ENCODE measurements around the gene NTRK1. TPM values are rescaled to one million over a fixed set of nuclear protein-coding genes. Genes with fewer than 3 reads are reported as not detected.

Gene NTRK1
- total RNA-seq, 1 experiment from 2014 or later, result not detected

GRCh38 chr1:156893048-156893953, 32.6 kb downstream of the NTRK1 start, which contains the start of gene PEAR1:
TSS of gene PEAR1 (plus strand) at chr1:156893718. CDS start at chr1:156903927, 10,209 bp downstream.
- Histone ChIP-seq H4K20me1 (ENCODE audit: insufficient read depth) (no peaks in the 10 kb centered on the region), H3F3A (ENCODE audit: insufficient read depth, low read depth) (peaks cover 28% of the 10 kb centered on the region), H3K4me1 (replicated peaks; ENCODE audit: insufficient read depth) (peaks cover 32% of the 10 kb centered on the region), H3K27ac (no peak within 1 kb of the TSS), H3K9me2 (ENCODE audit: insufficient read depth) (no peaks in the 10 kb centered on the region), H3K27me3 (ENCODE audit: insufficient read depth, low read depth) (peaks cover 8% of the 10 kb centered on the region; the same call in 1 of the 2 replicates), H3K4me3 (peak within 1 kb of the TSS; percentile 24; the same call in 1 of the 2 replicates), H2AFZ (no peak within 1 kb of the TSS; the same call in 1 of the 2 replicates), H3K36me3 (ENCODE audit: low read depth) (no peaks in the 10 kb centered on the region), H3K79me2 (ENCODE audit: low read depth) (no peaks in the 10 kb centered on the region), H3K9me3 (ENCODE audit: insufficient read depth, low read depth) (no peaks in the 10 kb centered on the region), H3K4me2 (peak within 1 kb of the TSS; percentile 60)
- no TSS peak for BruUV-seq (replicated peaks)
- ChIA-PET CTCF (interaction anchor here (0.6 to 0.7 kb wide), 4 partner anchors 13 to 204 kb away, joined by 4 to 11 read pairs (median 8); partner anchors contain the start of gene LRRC71), POLR2A (ENCODE audit: unreplicated experiment) (interaction anchor here (0.6 kb wide), 1 partner anchor 38 kb away, joined by 6 read pairs; no protein-coding TSS in a partner anchor)
- intact Hi-C loops (cut with micrococcal nuclease; ENCODE audit: unreplicated experiment), result loop anchor here (5.0 to 10.0 kb wide), 2 partner anchors 182 to 264 kb away; no protein-coding TSS in a partner anchor
- TF ChIP-seq EZH2 (IDR thresholded peaks at IDR 0.05; ENCODE audit: low read depth) (no peak), CTCF (conservative IDR thresholded peaks at IDR 0.05) (no peak)
- no peak for DNase-seq

GRCh38 chr1:156894001-156894400, 33.3 kb downstream of the NTRK1 start:
- Histone ChIP-seq H3F3A (ENCODE audit: insufficient read depth, low read depth) (peaks cover 28% of the 10 kb centered on the region), H2AFZ (no peak overlapping the region), H3K36me3 (ENCODE audit: low read depth) (no peaks in the 10 kb centered on the region), H3K27me3 (ENCODE audit: insufficient read depth, low read depth) (peaks cover 8% of the 10 kb centered on the region; the same call in 1 of the 2 replicates), H3K4me3 (no peak overlapping the region), H3K9me3 (ENCODE audit: insufficient read depth, low read depth) (no peaks in the 10 kb centered on the region), H3K4me2 (no peak overlapping the region), H3K9me2 (ENCODE audit: insufficient read depth) (no peaks in the 10 kb centered on the region), H4K20me1 (ENCODE audit: insufficient read depth) (no peaks in the 10 kb centered on the region), H3K27ac (no peak overlapping the region), H3K4me1 (replicated peaks; ENCODE audit: insufficient read depth) (peaks cover 39% of the 10 kb centered on the region), H3K79me2 (ENCODE audit: low read depth) (no peaks in the 10 kb centered on the region)
- DNase-seq, result no peak
- intact Hi-C loops (cut with micrococcal nuclease; ENCODE audit: unreplicated experiment), result loop anchor here (5.0 to 10.0 kb wide), 2 partner anchors 181 to 263 kb away; no protein-coding TSS in a partner anchor
- BruUV-seq (replicated peaks), result no TSS peak
- TF ChIP-seq CTCF (conservative IDR thresholded peaks at IDR 0.05) (no peak), EZH2 (IDR thresholded peaks at IDR 0.05; ENCODE audit: low read depth) (no peak)
- CTCF ChIA-PET, result no interaction called here
- POLR2A ChIA-PET (ENCODE audit: unreplicated experiment), result no interaction called here

GRCh38 chr1:156894711-156895454, 34.2 kb downstream of the NTRK1 start:
- Histone ChIP-seq H3K4me2 (no peak overlapping the region), H3K4me3 (no peak overlapping the region), H3K27ac (no peak overlapping the region), H3K79me2 (ENCODE audit: low read depth) (no peaks in the 10 kb centered on the region), H3K9me3 (ENCODE audit: insufficient read depth, low read depth) (no peaks in the 10 kb centered on the region), H3F3A (ENCODE audit: insufficient read depth, low read depth) (peaks cover 28% of the 10 kb centered on the region), H3K36me3 (ENCODE audit: low read depth) (no peaks in the 10 kb centered on the region), H3K4me1 (replicated peaks; ENCODE audit: insufficient read depth) (peaks cover 39% of the 10 kb centered on the region), H4K20me1 (ENCODE audit: insufficient read depth) (no peaks in the 10 kb centered on the region), H3K9me2 (ENCODE audit: insufficient read depth) (no peaks in the 10 kb centered on the region), H2AFZ (no peak overlapping the region), H3K27me3 (ENCODE audit: insufficient read depth, low read depth) (peaks cover 8% of the 10 kb centered on the region; the same call in 1 of the 2 replicates)
- BruUV-seq (replicated peaks), result no TSS peak
- TF ChIP-seq CTCF (conservative IDR thresholded peaks at IDR 0.05), result no peak
- TF ChIP-seq EZH2 (IDR thresholded peaks at IDR 0.05; ENCODE audit: low read depth), result no peak
- ChIA-PET POLR2A (ENCODE audit: unreplicated experiment) (interaction anchor here (0.6 kb wide), 1 partner anchor 154 kb away, joined by 5 read pairs; the partner anchor contains the start of gene MRPL24), CTCF (interaction anchor here (0.6 kb wide), 1 partner anchor 36 kb away, joined by 7 read pairs; the partner anchor contains the start of gene INSRR)
- intact Hi-C loops (cut with micrococcal nuclease; ENCODE audit: unreplicated experiment), result loop anchor here (5.0 to 10.0 kb wide), 2 partner anchors 180 to 262 kb away; no protein-coding TSS in a partner anchor
- no peak for DNase-seq

Data from PC-9 (cell line).